GM21786 (cell line): Measurements from ENCODE around the gene SOSTDC1.

Experiments used
- ATAC-seq: cut with Tn5 transposase; IDR thresholded peaks from one replicate; pipeline ENCODE4 v1.9.1; 2021; ENCODE audit not compliant: unreplicated experiment

SOSTDC1 gene

GRCh38 chr7:16420649-16421332 lies 44.7 kb downstream of the SOSTDC1 start:
- peak; percentile 82 for ATAC-seq

- ATAC-seq, result no peak
Observed at GRCh38 chr7:16420329-16420648, 45.2 kb downstream of the SOSTDC1 start.

- ATAC-seq, result no peak
Observed at GRCh38 chr7:16419859-16420258, 45.7 kb downstream of the SOSTDC1 start.

GRCh38 chr7:16419126-16419525 lies 46.4 kb downstream of the SOSTDC1 start:
- ATAC-seq, result no peak

- no peak for ATAC-seq
Observed at GRCh38 chr7:16417906-16418305, 47.6 kb downstream of the SOSTDC1 start.

- ATAC-seq, result no peak
Observed at GRCh38 chr7:16416289-16417282, 49.0 kb downstream of the SOSTDC1 start.

GRCh38 chr7:16412274-16413254 lies 53.0 kb downstream of the SOSTDC1 start:
- no peak for ATAC-seq
